SK-N-SH (cell line): ENCODE measurements around the gene IPO8.

Experiments used
- CTCF ChIP-seq: fragments of 200-600 bp; sonication (generic); IDR thresholded peaks from 2 replicates; pipeline ENCODE4 v1.6.1; 2017; ENCODE audit warnings: antibody characterized with exemption, mild to moderate bottlenecking, moderate library complexity
- FOXM1 ChIP-seq: IDR thresholded peaks from 2 replicates; pipeline ENCODE4 v1.4.0; 2012; ENCODE audit warnings: low read depth, mild to moderate bottlenecking
- JUND ChIP-seq: IDR thresholded peaks from 2 replicates; pipeline ENCODE4 v1.4.0; 2012
- POLR2AphosphoS5 ChIP-seq: IDR thresholded peaks from 2 replicates; pipeline ENCODE4 v1.6.1; 2012; ENCODE audit warnings: low read depth, low read length
- USF1 ChIP-seq: IDR thresholded peaks from 2 replicates; pipeline ENCODE4 v1.4.0; 2012; ENCODE audit warnings: low read depth, borderline replicate concordance

GRCh38 chr12:30700216-30700900 lies 4.7 kb upstream of the IPO8 start:
- TF ChIP-seq USF1 (no peak), FOXM1 (no peak), JUND (peak; percentile 25; the same call in 1 of the 2 replicates), CTCF (no peak), POLR2AphosphoS5 (no peak)
